GM12875 (cell line): ENCODE measurements around the gene D2HGDH.
"Not testable (repeated sequence)": the region's sequence is repeated elsewhere in the genome, so short reads cannot be mapped to it uniquely, and the experiment has no call there.

Source experiments
- H3K4me3 ChIP-seq: one replicate; pipeline ENCODE4 v1.5.1; 2011; ENCODE audit warnings: low read depth, low read length, control low read depth
- CTCF ChIP-seq: IDR thresholded peaks from 2 replicates; pipeline ENCODE4 v1.5.1; 2011; ENCODE audit warnings: low read depth, mild to moderate bottlenecking, control low read depth, inconsistent platforms, low read length, moderate library complexity, borderline replicate concordance; ENCODE audit not compliant: insufficient read depth

The D2HGDH gene

DNA sequence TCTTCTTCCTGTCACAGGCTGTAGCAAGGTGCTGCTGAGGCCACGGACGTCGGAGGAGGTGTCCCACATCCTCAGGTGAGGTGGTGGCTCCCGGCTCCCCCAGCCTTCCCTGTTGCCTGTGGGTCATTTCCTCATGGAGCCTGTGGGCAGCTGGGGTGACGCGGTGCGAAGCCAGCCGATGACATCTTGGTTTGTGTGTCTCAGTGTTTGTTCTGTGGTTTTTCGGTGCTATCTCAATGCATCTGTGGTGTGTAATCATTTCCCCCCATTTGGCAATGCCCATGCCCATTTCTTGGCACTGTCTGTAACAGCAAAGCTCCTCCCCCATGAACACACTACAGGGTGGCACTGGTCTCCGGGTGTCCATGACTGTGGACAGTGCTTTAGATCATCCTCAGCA is 6.6 kb downstream of the D2HGDH start:
- no peak overlapping the region for H3K4me3 ChIP-seq
- TF ChIP-seq CTCF, result no peak

DNA sequence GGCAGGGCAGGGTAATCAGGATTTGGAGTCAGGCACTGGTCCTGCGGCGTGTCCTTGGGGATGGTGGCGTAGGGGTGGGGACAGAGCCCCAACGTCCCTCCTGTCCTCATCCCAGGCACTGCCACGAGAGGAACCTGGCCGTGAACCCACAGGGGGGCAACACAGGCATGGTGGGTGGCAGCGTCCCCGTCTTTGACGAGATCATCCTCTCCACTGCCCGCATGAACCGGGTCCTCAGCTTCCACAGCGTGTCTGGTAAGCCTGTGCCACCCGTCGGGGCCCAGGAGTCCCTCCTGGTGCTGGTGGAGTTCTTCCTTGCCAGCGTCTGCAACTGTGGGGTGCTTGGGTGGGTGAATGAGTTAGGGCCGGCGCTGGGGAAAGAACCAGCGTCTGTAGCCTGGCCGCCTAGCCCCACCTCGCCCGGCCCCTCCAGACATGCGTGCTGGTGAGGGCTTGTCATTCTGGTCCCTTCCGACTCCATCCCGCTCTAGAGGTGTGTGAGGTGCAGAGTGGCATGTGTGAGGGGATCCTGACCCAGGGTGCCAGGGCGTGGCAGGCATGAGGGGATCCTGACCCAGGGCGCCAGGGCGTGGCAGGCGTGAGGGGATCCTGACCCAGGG is 8.0 kb downstream of the D2HGDH start:
- no peak for TF ChIP-seq CTCF
- H3K4me3 ChIP-seq, result no peak overlapping the region

DNA sequence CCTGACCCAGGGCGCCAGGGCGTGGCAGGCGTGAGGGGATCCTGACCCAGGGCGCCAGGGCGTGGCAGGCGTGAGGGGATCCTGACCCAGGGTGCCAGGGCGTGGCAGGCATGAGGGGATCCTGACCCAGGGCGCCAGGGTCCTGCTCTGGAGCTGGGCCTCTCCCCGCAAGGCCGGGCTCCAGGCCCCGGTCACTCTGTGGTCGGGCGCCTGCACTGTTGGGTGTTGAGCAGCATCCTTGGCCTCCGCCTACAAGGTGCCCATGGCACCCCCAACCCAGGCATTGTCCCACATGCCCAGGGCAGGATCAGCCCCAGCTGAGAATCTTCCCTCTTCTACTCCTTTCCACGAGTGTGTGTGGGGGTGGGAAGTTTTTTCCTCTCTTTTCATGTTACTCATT is 8.6 kb downstream of the D2HGDH start:
- H3K4me3 ChIP-seq, result not testable (repeated sequence)

DNA sequence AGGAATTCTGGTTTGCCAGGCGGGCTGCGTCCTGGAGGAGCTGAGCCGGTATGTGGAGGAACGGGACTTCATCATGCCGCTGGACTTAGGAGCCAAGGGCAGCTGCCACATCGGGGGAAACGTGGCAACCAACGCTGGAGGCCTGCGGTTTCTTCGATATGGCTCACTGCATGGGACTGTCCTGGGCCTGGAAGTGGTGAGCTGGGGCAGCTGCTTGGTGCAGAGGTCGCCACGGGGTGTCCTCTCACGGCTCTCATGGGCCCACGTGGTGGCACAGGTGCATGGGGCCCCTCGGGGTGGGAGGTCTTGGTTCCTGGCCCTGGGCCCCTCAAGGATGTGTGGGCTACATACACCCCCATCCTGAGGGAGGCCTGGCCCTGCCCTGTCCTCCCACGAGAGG is 9.2 kb downstream of the D2HGDH start:
- TF ChIP-seq CTCF, result no peak
- no peak overlapping the region for H3K4me3 ChIP-seq

DNA sequence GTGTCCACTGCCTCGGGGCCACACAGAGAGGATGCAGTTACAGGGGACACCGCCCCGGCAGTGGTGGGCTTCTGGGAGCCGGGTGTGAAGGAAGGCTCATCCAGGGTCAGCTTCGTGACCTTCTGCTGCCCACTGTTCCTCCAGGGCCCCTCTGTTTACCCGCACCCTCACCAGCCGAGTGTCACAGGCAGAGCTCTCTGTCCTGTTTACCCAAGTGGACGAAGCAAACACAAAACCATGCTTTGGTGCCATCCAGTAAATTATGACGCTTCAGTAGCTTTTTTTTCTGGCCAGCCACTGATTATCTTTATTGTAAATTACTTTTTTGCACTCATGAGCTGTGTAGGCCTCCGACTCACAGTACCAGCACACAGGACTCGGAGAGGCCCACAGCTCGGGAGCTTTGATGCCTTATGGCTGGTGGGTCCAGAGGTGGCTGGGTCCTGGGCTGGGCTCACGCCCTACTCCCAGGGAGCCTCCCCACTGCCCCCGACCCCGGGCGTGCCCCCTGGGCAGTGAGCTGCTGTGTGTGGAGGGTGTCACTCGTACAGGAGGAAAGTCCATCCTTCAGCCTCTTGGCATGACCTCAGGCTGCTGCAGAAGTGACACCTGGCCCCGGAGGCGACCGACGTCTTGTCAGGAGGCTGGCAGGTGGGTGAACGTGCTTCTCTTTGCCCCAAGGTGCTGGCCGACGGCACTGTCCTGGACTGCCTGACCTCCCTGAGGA is 9.8 kb downstream of the D2HGDH start:
- TF ChIP-seq CTCF, result no peak
- no peak overlapping the region for H3K4me3 ChIP-seq

GRCh38 chr2:241745276-241745675 is 10.8 kb downstream of the D2HGDH start:
- H3K4me3 ChIP-seq, result no peak overlapping the region
- TF ChIP-seq CTCF, result no peak

DNA sequence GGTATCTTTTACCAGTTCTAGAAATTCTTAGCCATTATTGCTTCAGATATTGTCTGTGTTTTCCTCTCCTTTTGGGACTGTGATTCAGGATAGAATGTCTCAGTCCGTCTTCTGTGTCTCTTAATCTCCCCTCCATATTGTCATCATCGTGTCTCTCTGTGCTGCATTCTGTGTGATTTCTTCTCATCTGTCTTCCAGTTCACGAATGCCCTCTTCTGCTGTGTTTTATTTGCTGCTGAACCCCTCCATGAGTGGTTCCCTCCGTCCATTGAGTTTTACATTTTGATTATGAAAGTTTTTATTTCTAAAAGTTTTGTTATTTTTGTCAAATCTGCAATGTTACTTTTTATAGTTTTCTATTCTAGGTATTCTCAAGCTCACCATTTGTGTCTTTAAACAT is 11.7 kb downstream of the D2HGDH start:
- TF ChIP-seq CTCF, result no peak
- no peak overlapping the region for H3K4me3 ChIP-seq
